ENCODE results near the gene SHC1. TPM values are rescaled to one million over a fixed set of nuclear protein-coding genes. Genes with fewer than 3 reads are reported as not detected.

SHC1 gene
- total RNA-seq, 2 experiments from 2014 or later = 45.9 to 65.7 TPM

DNA sequence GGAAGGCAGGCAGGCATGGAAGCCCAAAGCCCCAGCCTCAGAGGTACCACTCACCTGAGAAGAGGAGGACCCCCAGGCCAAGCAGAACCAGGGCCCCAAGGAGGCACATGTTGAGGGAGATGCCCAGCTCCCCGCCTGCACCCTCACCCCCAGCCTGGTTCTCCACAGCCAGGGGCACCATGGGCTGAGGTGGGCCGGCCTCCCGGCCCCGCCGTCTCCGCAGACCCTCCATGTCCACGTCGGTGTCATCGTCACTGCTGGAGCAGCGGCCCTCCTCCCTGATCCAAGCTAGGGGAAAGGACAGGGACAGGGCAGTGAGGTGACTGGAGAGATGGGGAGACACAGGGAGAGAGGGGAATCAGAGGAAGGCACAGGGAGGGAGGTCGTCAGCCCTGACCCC is 22.5 kb downstream of the SHC1 start:
- no peak for ATAC-seq
- intact Hi-C loops (cut with DNase I, micrococcal nuclease) = no loop called here
- H3K27ac Mint-ChIP-seq = peak overlapping the region; percentile 34
- POLR2A ChIA-PET = interaction anchor here (0.8 kb wide), 1 partner anchor 12 kb away, joined by 3 read pairs; the partner anchor contains the start of gene PMVK
- H3K36me3 Mint-ChIP-seq (ENCODE audit: low read depth) = peaks cover 12% of the 10 kb centered on the region
- no peaks in the 10 kb centered on the region for H3K27me3 Mint-ChIP-seq
- no peak overlapping the region for H3K4me3 Mint-ChIP-seq
- H3K4me1 Mint-ChIP-seq = peaks cover 45% of the 10 kb centered on the region
- H3K9me3 Mint-ChIP-seq (ENCODE audit: low read depth) = no peaks in the 10 kb centered on the region
- no peak for DNase-seq
- CTCF ChIA-PET = interaction anchor here (0.7 kb wide), 1 partner anchor 388 kb away, joined by 3 read pairs; no protein-coding TSS in a partner anchor

DNA sequence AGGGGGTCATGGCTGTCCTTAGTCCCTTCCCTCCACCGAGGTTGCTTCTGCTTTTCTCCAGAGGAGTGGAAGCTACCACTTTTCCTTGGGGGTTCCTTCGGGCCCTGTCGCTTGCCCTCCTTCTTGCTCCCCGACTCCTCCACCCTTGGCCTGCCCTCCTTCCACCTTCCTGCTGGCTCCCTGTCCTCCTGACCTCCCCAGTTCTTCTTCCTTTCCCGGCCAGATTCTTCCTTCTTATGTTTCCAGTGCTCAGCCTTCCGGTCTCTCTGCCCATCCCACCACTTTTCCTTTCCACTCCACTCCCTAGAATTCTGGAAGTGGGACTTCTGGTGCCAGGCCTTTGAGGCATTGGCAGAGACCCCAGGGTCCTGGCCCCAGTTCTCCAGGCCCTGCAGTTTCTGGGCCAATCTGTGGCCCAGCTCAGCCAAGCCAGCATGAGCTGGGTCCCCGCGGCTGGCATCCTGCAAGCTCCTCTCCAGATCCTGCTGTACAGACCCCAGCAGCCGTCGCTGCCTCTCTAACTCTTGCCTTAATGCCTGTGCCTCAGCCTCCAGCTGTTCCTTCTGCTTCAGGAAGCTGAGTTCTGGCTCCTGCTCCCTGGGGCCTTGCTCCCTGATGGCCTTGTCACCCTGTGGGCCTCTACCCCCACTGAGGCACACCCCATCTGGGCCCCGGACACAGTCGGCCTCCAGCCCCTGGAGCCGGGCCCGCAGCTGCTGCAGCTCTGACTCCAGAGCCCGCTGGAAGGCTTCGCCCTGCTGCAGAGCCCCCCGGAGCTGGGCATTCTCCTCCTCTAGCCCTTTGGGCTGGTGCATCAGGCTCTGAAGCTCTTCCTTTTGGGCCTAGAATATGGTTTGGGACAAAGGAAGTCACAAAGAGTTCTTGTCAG is 24.3 kb downstream of the SHC1 start:
- no peaks in the 10 kb centered on the region for H3K9me3 Mint-ChIP-seq (ENCODE audit: low read depth)
- H3K4me3 Mint-ChIP-seq = no peak overlapping the region
- ChIA-PET POLR2A (no interaction called here), CTCF (interaction anchor here (0.6 to 2.1 kb wide), 6 partner anchors 9 to 386 kb away, joined by 3 to 12 read pairs (median 5); partner anchors contain the start of genes PBXIP1 and PMVK)
- DNase-seq (no peak), ATAC-seq (no peak)
- H3K27me3 Mint-ChIP-seq = no peaks in the 10 kb centered on the region
- H3K36me3 Mint-ChIP-seq (ENCODE audit: low read depth) = peaks cover 12% of the 10 kb centered on the region
- intact Hi-C loops (cut with DNase I, micrococcal nuclease) = no loop called here
- H3K4me1 Mint-ChIP-seq = peaks cover 45% of the 10 kb centered on the region
- H3K27ac Mint-ChIP-seq = peak overlapping the region; percentile 31

GRCh38 chr1:154945160-154945961 is 25.2 kb downstream of the SHC1 start:
- intact Hi-C loops (cut with DNase I, micrococcal nuclease) = no loop called here
- CTCF ChIA-PET = interaction anchor here (0.6 to 2.1 kb wide), 6 partner anchors 9 to 386 kb away, joined by 3 to 12 read pairs (median 7); partner anchors contain the start of genes PBXIP1 and PMVK
- Mint-ChIP-seq H3K4me3 (no peak overlapping the region), H3K27ac (peak overlapping the region; percentile 25), H3K9me3 (ENCODE audit: low read depth) (no peaks in the 10 kb centered on the region), H3K4me1 (peaks cover 45% of the 10 kb centered on the region), H3K36me3 (ENCODE audit: low read depth) (peaks cover 5% of the 10 kb centered on the region), H3K27me3 (no peaks in the 10 kb centered on the region)
- POLR2A ChIA-PET = interaction anchor here (0.7 kb wide), 1 partner anchor 9 kb away, joined by 3 read pairs; the partner anchor contains the start of gene PMVK
- ATAC-seq (no peak), DNase-seq (no peak)

DNA sequence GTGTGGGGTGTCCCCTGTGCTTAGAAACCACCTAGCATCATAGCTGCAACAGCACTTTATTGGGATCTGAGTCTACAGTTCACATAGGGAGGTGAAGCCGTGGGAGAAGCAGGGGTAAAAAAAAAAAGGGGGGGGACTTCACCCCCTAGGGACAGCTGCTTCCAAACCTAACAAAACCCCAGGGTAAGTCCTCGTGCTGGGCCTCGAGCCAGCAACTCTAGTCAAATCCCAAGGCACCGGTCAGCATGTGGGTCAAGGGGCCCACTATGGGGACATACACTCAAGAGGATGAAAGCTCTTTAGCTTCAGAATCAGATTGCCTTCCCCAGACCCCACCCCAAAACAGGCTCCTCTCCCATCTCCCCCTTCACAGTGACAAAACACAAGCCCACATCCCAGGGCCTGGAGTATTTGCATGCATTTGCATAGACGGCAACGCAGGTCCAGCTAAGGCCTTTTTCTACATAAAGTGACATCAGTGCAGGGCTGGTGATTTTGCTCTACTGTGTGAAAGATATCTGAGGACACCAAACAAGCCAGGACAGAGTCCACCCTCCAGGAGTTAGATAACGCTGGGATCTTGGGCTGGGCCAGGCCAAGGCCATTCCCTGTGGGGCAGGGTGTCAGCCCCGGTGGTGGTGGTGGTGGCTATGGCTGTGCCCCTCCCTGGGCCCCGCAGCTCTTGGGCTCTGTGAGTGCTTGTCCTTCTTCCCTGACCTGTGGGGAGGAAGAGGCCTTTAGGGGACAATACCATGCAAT is 26.0 kb downstream of the SHC1 start:
- Mint-ChIP-seq H3K27ac (peak overlapping the region; percentile 90), H3K4me3 (no peak overlapping the region), H3K4me1 (peaks cover 50% of the 10 kb centered on the region), H3K27me3 (no peaks in the 10 kb centered on the region), H3K9me3 (ENCODE audit: low read depth) (no peaks in the 10 kb centered on the region), H3K36me3 (ENCODE audit: low read depth) (peaks cover 5% of the 10 kb centered on the region)
- CTCF ChIA-PET = interaction anchor here (0.5 to 1.9 kb wide), 14 partner anchors 8 to 379 kb away, joined by 3 to 7 read pairs (median 3); partner anchors contain the start of genes ADAM15 and PMVK
- DNase-seq (no peak), ATAC-seq (no peak)
- intact Hi-C loops (cut with DNase I, micrococcal nuclease) = no loop called here
- POLR2A ChIA-PET = interaction anchor here (0.6 to 1.6 kb wide), 3 partner anchors 8 to 276 kb away, joined by 3 to 9 read pairs (median 3); partner anchors contain the start of gene PMVK

- Mint-ChIP-seq H3K4me3 (no peak overlapping the region), H3K27me3 (no peaks in the 10 kb centered on the region), H3K9me3 (ENCODE audit: low read depth) (no peaks in the 10 kb centered on the region), H3K36me3 (ENCODE audit: low read depth) (peaks cover 4% of the 10 kb centered on the region), H3K27ac (peak overlapping the region; percentile 90), H3K4me1 (peaks cover 53% of the 10 kb centered on the region)
- DNase-seq (peak; percentile 70), ATAC-seq (peak; percentile 48)
- intact Hi-C loops (cut with DNase I, micrococcal nuclease) = no loop called here
- CTCF ChIA-PET = interaction anchor here (0.5 to 1.5 kb wide), 16 partner anchors 16 to 378 kb away, joined by 3 to 4 read pairs (median 3); partner anchors contain the start of gene ADAM15
- POLR2A ChIA-PET = interaction anchor here (0.6 to 1.6 kb wide), 2 partner anchors 25 to 275 kb away, joined by 3 to 9 read pairs; no protein-coding TSS in a partner anchor
These were observed 26.7 kb downstream of the SHC1 start for GRCh38 chr1:154943649-154944400.

GRCh38 chr1:154941333-154942013 is 29.1 kb downstream of the SHC1 start:
- DNase-seq (no peak), ATAC-seq (no peak)
- Mint-ChIP-seq H3K36me3 (ENCODE audit: low read depth) (peaks cover under 1% of the 10 kb centered on the region), H3K27ac (peak overlapping the region; percentile 90), H3K4me3 (no peak overlapping the region), H3K9me3 (ENCODE audit: low read depth) (no peaks in the 10 kb centered on the region), H3K27me3 (no peaks in the 10 kb centered on the region), H3K4me1 (peaks cover 64% of the 10 kb centered on the region)
- CTCF ChIA-PET = interaction anchor here (1.1 to 1.3 kb wide), 2 partner anchors 118 to 194 kb away, joined by 3 read pairs; no protein-coding TSS in a partner anchor
- POLR2A ChIA-PET = interaction anchor here (0.6 kb wide), 1 partner anchor 32 kb away, joined by 8 read pairs; no protein-coding TSS in a partner anchor
- intact Hi-C loops (cut with DNase I, micrococcal nuclease) = no loop called here

GRCh38 chr1:154940651-154941194 is 29.8 kb downstream of the SHC1 start:
- Mint-ChIP-seq H3K27me3 (no peaks in the 10 kb centered on the region), H3K27ac (peak overlapping the region; percentile 80), H3K36me3 (ENCODE audit: low read depth) (peaks cover 3% of the 10 kb centered on the region), H3K9me3 (ENCODE audit: low read depth) (no peaks in the 10 kb centered on the region), H3K4me3 (no peak overlapping the region), H3K4me1 (peaks cover 67% of the 10 kb centered on the region)
- ATAC-seq = no peak
- intact Hi-C loops (cut with DNase I, micrococcal nuclease) = no loop called here
- POLR2A ChIA-PET = interaction anchor here (0.6 kb wide), 1 partner anchor 33 kb away, joined by 8 read pairs; no protein-coding TSS in a partner anchor
- CTCF ChIA-PET = interaction anchor here (0.7 to 1.3 kb wide), 8 partner anchors 58 to 193 kb away, joined by 3 to 4 read pairs (median 3); no protein-coding TSS in a partner anchor
- DNase-seq = no peak

- DNase-seq (no peak), ATAC-seq (no peak)
- H3K9me3 Mint-ChIP-seq (ENCODE audit: low read depth) = no peaks in the 10 kb centered on the region
- H3K27ac Mint-ChIP-seq = peak overlapping the region; percentile 80
- ChIA-PET CTCF (interaction anchor here (0.7 to 1.3 kb wide), 9 partner anchors 59 to 192 kb away, joined by 3 to 5 read pairs (median 3); no protein-coding TSS in a partner anchor), POLR2A (no interaction called here)
- no peaks in the 10 kb centered on the region for H3K27me3 Mint-ChIP-seq
- H3K36me3 Mint-ChIP-seq (ENCODE audit: low read depth) = peaks cover 5% of the 10 kb centered on the region
- intact Hi-C loops (cut with DNase I, micrococcal nuclease) = no loop called here
- peaks cover 73% of the 10 kb centered on the region for H3K4me1 Mint-ChIP-seq
- H3K4me3 Mint-ChIP-seq = no peak overlapping the region
These were observed 30.4 kb downstream of the SHC1 start for GRCh38 chr1:154940213-154940560.

DNA sequence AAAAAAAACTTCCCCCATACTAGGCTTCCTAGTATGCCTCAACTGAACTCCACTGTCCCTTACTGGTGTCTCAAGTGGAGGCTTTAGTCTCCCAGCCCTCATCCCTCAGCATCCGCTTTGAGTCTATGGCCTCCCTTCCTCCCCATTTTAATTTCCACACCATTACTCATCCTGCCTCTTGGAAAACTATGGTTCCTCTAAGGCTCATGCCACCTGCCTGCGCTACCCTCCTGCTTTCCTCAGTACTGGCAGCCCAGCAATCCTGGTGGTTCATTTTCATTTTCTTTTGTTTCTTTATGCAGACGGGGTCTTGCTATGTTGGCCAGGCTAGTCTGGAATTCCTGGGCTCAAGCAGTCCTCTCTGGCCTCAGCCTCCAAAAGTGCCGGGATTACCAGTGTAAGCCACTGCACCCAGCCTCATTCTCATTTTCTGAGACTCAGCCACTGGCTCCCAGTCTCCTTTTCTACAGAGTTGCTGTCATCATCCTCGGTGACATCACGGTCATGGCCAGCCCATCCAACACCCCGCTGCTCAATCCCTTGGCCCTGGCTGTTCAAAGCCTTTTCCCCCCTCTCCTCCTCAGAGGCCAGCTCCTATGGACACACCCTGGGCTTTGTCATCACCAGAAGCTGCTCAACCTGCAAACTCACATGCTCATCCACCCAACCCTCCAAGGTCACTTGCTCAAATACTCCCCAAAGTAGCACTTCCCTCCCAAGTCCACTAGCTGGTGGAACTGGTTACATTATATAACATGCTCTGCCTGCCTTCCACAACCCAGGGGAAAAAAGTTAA is 31.7 kb downstream of the SHC1 start:
- peak overlapping the region; percentile 96 for H3K27ac Mint-ChIP-seq
- H3K27me3 Mint-ChIP-seq = no peaks in the 10 kb centered on the region
- no peaks in the 10 kb centered on the region for H3K9me3 Mint-ChIP-seq (ENCODE audit: low read depth)
- POLR2A ChIA-PET = interaction anchor here (0.5 kb wide), 1 partner anchor 206 kb away, joined by 7 read pairs; no protein-coding TSS in a partner anchor
- CTCF ChIA-PET = interaction anchor here (0.6 to 1.7 kb wide), 7 partner anchors 45 to 379 kb away, joined by 3 to 5 read pairs (median 3); partner anchors contain the start of genes ADAM15 and FLAD1
- no peak for ATAC-seq
- peaks cover 7% of the 10 kb centered on the region for H3K36me3 Mint-ChIP-seq (ENCODE audit: low read depth)
- DNase-seq = no peak
- intact Hi-C loops (cut with DNase I, micrococcal nuclease) = no loop called here
- peak overlapping the region; percentile 33 for H3K4me3 Mint-ChIP-seq
- H3K4me1 Mint-ChIP-seq = peaks cover 76% of the 10 kb centered on the region
